Suprapubic skin (tissue), 3 donors: ENCODE measurements around the gene PLPP7.

Source experiments
- CTCF ChIP-seq, 2 donors: fragments of 200-600 bp in 1 of 2; fragments of 450-650 bp in 1 of 2; sonication (generic) in 1 of 2; IDR thresholded peaks; one replicate each; pipeline ENCODE4 v1.5.1; 2016 to 2019; ENCODE audit warnings: antibody characterized with exemption in 2 of 2, mild to moderate bottlenecking in 1 of 2, moderate library complexity in 1 of 2
- POLR2AphosphoS5 ChIP-seq, 3 donors: sonication (generic); formaldehyde crosslinking; IDR thresholded peaks; one replicate each; pipeline ENCODE4 v1.6.1; 2017; ENCODE audit warnings: antibody characterized with exemption in 3 of 3

GRCh38 chr9:131312822-131313770 lies 23.6 kb downstream of the PLPP7 start:
- TF ChIP-seq CTCF (IDR thresholded peaks at IDR 0.05) (no peak), POLR2AphosphoS5 (IDR thresholded peaks at IDR 0.05) (no peak)
